H1 (cell line): ENCODE results near the gene ADIPOR2.

Experiments
- CHD2 ChIP-seq: IDR thresholded peaks from 2 replicates; pipeline ENCODE4 v1.6.1; 2012; ENCODE audit warnings: low read length, improper control_type of control experiment
- CTCF ChIP-seq, 3 experiments: IDR thresholded peaks; 1 replicate in 2 of 3; 2 replicates in 1 of 3; pipeline versions ENCODE4 v1.5.1 to v1.6.1; 2011; ENCODE audit warnings: low read length in 3 of 3, mild to moderate bottlenecking in 3 of 3, inconsistent platforms in 2 of 3, low read depth in 1 of 3, moderate library complexity in 1 of 3; ENCODE audit not compliant: insufficient read depth in 1 of 3; ENCODE audit errors: control extremely low read depth in 1 of 3
- GTF2F1 ChIP-seq: IDR thresholded peaks from 2 replicates; pipeline ENCODE4 v1.6.1; 2012; ENCODE audit warnings: low read depth, low read length, improper control_type of control experiment, borderline replicate concordance
- POLR2A ChIP-seq, 2 experiments: IDR thresholded peaks; 1 replicate in 1 of 2; 2 replicates in 1 of 2; pipeline ENCODE4 v1.6.1; 2011; ENCODE audit warnings: low read depth in 2 of 2, low read length in 2 of 2, mild to moderate bottlenecking in 2 of 2; ENCODE audit errors: control extremely low read depth in 1 of 2
- POLR2AphosphoS5 ChIP-seq: IDR thresholded peaks from 2 replicates; pipeline ENCODE4 v1.6.1; 2011; ENCODE audit warnings: low read depth, low read length
- RAD21 ChIP-seq, 2 experiments: IDR thresholded peaks in 1 of 2; conservative IDR thresholded peaks in 1 of 2; 2 replicates each; pipeline ENCODE4 v1.6.1; 2011; ENCODE audit warnings: low read depth in 2 of 2, low read length in 2 of 2, improper control_type of control experiment in 1 of 2, inconsistent platforms in 1 of 2, mild to moderate bottlenecking in 1 of 2, moderate library complexity in 1 of 2
- RBBP5 ChIP-seq: IDR thresholded peaks from 2 replicates; pipeline ENCODE4 v1.7.1; 2012; ENCODE audit warnings: low read depth, mild to moderate bottlenecking, inconsistent platforms, low read length, moderate library complexity, borderline replicate concordance
- YY1 ChIP-seq: IDR thresholded peaks from 2 replicates; pipeline ENCODE4 v1.6.1; 2011; ENCODE audit warnings: low read depth, mild to moderate bottlenecking, low read length
- TF ChIP-seq, protein P1 (sequence below): IDR thresholded peaks from 2 replicates; pipeline ENCODE4 v1.6.1; 2011; ENCODE audit warnings: low read depth, mild to moderate bottlenecking, low read length; ENCODE audit not compliant: insufficient read depth

DNA sequence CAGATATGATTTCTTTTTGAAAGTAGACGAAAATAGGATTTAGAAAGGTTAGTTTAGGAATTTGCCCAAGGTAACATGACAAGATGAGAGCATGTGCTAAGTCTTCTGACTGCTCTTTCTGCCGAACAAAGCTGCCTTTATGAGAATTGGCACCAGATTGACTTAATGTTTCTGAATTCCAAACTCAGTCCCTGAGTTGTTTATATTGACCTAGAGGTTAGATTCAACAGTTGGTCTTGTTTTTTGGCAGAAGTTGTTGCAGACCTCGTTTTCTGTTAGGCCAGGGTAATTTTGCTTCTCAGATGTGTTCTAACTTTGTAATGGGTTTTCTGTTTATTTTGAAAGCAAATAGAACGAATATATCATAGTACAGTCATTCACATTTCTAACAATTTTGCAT, 68.0 kb downstream of the ADIPOR2 start:
- TF ChIP-seq POLR2A (IDR thresholded peaks at IDR 0.05; ENCODE audit: control extremely low read depth in 1 of 2, low read depth in 2 of 2, low read length in 2 of 2) (no peak), POLR2AphosphoS5 (no peak), CTCF (IDR thresholded peaks at IDR 0.05; ENCODE audit: control extremely low read depth in 1 of 3, insufficient read depth in 1 of 3, low read depth in 1 of 3, low read length in 3 of 3) (no peak), CHD2 (no peak), YY1 (no peak), RAD21 (IDR thresholded peaks at IDR 0.05 in 1 of 2, conservative IDR thresholded peaks at IDR 0.05 in 1 of 2; ENCODE audit: low read depth in 2 of 2, low read length in 2 of 2) (no peak), GTF2F1 (no peak), RBBP5 (no peak)
- TF ChIP-seq, protein P1, sequence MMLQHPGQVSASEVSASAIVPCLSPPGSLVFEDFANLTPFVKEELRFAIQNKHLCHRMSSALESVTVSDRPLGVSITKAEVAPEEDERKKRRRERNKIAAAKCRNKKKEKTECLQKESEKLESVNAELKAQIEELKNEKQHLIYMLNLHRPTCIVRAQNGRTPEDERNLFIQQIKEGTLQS: no peak
